Activated CD8-positive, alpha-beta memory T cell treated with anti-CD3 and anti-CD28 coated beads, Interleukin-2, amount 50 U/mL, for 24 hours (primary cell): ENCODE measurements around the gene JMJD8.

Source experiments
- DNase-seq: peaks from one replicate; pipeline ENCODE4 v3.0.0-alpha.2; 2020; ENCODE audit errors: extremely low read depth

The JMJD8 gene

GRCh38 chr16:660132-660458, 24.0 kb downstream of the JMJD8 start:
- DNase-seq = no peak

DNA sequence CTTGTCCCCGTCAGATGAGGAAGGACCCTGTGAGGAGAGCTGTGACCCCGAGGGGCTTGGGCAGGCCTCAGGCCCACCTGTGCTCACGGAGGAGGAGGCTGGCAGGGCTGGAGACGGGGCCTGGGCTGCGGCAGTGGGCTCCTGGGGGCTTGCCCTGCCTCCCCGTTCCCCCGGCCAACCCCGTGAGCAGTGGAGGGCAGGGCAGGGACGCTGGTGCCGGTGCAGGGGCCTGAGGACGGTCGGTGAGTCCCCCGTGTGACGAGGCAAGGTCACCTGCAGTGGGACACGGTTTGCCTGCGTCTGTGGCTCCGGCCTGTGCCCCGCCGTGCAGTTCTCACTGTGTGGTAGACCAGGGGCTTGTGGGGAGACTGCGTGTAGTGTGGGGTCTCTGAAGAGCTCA, 24.5 kb downstream of the JMJD8 start:
- no peak for DNase-seq

- no peak for DNase-seq
Measured at GRCh38 chr16:658679-659571, 25.2 kb downstream of the JMJD8 start.

- no peak for DNase-seq
Measured at GRCh38 chr16:657487-657886, 26.6 kb downstream of the JMJD8 start.

DNA sequence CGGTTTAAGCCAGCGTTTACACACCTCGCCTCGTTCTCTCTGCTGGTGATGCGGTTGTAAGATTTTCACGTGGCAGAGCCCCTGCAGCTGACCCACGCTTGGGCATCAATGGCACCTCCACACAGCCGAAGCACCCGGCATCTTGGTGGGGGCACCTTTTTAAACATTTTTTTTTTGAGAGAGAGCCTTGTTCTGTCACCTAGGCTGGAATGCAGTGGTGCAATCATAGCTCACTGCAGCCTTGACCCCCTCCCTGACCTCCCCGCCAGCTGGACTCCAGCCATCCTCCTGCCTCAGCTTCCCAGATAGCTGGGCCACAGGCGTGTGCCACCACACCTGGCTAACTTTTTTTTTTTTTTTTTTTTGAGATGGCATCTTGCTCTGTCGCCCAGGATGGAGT, 30.1 kb downstream of the JMJD8 start:
- no peak for DNase-seq

DNA sequence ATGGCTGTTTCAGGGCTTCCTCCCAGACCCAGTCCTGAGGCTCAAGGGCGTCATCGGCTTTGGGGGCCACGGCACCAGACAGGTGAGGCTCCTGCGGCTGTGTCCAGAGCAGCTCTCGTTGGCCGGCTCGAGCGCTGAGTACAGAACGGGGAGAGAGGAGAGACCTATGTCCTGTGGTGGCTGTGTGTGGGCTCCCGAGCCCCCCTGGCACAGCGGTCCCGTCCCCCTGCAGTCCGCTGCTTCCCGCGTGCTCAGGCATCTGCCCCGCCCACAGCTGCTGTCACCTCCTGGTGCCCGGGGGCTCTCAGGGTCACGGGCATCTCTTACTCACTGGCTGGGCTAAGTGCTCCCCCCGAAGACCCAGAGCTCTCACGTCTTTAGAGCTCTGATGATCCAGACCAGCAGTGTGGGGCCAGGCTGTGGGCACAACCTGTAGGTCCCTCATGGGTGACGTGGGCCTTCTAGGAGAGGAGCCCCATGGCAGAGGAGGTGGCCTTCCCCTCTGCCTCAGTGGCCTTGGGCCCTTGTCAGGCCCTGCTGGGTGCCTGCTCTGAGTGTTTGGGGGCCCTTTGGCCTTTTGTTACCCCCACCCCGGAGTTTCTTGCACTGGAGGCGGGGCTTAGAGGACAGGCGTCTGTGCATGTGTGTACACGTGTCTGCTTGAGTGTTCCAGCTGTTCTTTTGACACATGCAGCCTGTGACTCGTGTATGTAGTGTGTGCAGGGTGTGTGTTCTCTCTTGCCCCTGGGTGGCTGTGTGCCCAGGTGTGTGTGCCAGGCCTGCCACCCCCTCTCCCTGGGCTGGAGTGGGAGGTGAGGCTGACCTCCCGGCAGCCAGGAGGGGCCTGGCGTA, 31.5 kb downstream of the JMJD8 start:
- DNase-seq = no peak

DNA sequence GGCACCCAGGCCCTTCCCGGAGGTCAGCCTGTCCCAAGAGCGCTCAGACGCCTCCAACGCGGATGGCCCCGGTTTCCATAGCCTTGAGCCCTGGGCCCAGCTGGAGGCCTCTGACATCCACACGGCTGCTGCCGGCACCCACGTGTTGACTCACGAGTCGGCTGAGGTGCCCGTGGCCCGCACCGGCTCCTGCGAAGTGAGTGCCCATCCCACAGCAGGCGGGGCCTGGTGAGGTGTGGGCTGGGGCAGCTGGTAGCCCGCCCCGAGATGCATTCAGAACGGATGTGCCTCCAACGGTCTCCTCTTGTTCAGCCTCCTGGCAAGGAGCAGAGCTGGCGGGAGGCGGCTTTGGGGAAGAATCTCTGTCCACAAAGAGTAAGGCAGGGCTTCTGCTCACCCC, 32.3 kb downstream of the JMJD8 start:
- no peak for DNase-seq

DNA sequence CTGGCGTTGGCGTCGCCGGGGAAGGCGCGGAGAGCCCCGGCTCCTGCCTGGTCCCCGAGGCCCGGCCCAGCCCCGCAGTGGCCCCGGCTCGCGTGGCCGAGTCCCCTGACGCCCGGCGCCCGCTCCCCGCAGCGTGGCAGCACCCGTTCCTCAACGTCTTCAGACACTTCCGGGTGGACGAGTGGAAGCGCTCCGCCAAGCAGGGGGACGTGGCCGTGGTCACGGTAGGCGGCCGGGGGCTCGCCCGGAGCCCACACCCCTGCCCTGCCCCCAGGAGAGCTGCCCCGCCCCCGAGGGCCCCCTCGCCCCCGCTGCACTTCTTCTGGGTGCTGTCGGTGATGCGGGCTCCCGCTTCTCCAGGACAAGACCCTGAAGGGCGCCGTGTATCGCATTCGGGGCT, 34.5 kb downstream of the JMJD8 start:
- DNase-seq = no peak

DNA sequence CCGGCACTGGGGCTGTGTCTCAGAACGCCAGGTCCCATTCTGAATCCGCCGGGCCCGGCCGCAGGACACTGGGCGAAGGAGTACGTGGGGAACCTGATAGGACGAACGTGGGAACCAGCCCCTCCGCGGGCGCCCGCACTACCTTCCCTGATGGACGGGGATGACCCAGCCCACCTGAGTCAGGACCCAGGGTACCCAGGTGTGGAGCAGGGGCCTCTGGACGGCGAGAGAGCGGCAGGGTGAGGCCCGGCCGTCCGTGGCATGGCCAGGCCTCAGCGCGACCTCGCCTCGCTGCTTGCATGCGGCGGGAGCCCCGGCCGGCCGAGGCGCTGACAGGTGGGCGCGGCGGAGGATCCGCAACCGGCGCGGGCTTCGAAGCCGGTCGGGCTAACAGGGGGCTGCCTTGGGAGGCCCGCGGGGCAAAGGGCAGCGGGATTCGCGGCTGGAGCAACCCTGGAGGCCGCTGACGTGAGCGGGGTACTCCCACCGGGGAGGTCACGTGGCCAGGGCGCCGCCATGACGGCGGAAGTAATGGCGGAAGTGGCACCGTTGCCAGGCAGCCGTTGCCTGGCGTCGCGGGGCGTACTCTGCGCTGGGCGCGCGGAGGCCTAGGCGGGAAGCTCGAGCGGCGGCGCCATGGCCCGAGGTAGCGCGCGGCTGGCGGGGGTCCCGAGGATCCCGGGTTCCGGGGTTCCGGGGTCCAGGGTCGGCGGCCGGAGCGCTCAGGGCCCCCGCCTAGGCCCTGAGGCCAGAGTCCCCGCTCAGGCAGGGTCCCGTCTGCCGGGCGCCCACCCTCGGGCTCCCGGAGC, 35.1 kb downstream of the JMJD8 start, which contains the start of gene WDR90:
TSS of gene WDR90 (plus strand) at position 585 of the 809 bp plus-strand sequence. CDS start at position 637, 52 bp downstream.
- peak; percentile 82 for DNase-seq

DNA sequence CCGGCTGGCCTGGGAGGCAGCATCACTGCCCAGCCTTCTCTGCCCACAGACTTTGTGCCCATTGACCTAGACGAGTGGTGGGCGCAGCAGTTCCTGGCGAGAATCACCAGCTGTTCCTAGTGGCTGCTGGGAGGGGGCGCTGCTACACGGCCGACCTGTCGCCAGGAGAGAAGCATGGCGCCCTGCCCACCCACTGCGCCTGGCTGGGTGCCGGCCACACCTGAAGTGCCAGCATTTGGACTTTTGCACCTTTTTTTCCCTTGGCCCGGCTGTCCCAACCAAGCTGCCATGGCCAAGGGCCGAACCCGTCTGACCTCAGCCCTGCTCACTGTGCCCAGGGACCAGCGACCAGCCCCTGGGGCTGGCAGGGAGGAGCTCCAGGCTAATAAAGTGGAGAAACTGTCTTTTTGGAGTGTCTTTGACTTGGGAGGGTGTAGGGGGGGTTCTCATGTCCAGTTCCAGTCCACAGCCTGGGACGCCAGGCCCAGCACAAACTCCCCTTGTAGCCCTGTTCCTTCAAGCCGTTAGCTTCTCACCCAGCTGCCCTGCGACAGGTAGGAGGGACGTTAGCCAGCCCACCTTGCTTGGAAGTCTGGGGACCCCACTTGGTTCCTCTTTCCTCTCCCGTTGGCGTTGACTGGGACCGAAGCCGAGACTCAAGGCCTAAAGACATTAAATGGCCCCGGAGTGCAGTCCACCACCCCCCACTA, 35.9 kb downstream of the JMJD8 start:
- no peak for DNase-seq

DNA sequence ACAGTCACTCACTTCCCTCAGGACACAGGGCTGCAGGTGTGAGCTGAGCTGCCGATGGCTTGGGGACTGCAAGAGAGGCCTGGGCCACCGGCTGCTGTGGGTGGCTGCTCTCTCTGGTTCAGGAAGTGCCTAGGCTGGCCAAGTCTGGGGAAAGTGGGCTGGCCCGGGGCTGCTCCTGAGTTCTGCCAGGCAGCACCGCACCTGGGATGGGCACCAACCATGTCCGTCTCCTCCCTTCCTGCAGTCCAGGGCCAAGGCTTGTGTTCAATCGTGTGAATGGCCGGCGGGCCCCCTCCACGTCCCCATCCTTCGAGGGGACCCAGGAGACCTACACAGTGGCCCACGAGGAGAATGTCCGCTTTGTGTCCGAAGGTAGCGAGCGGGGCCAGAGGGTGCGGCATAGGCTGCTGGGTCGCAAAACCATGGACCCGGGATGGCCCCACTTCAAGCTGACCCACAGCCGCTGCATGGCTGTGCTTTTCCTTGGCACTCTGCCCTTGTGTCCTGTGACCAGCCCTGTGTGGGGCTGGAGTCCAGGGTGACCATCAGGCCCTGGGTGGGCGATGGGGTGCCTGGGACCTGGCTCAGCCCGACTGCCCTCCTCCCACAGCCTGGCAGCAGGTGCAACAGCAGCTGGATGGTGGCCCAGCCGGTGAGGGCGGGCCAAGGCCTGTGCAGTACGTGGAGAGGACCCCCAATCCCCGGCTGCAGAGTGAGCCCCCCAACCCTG, 36.8 kb downstream of the JMJD8 start:
- DNase-seq = no peak

GRCh38 chr16:646679-647172, 37.4 kb downstream of the JMJD8 start:
- DNase-seq = no peak

DNA sequence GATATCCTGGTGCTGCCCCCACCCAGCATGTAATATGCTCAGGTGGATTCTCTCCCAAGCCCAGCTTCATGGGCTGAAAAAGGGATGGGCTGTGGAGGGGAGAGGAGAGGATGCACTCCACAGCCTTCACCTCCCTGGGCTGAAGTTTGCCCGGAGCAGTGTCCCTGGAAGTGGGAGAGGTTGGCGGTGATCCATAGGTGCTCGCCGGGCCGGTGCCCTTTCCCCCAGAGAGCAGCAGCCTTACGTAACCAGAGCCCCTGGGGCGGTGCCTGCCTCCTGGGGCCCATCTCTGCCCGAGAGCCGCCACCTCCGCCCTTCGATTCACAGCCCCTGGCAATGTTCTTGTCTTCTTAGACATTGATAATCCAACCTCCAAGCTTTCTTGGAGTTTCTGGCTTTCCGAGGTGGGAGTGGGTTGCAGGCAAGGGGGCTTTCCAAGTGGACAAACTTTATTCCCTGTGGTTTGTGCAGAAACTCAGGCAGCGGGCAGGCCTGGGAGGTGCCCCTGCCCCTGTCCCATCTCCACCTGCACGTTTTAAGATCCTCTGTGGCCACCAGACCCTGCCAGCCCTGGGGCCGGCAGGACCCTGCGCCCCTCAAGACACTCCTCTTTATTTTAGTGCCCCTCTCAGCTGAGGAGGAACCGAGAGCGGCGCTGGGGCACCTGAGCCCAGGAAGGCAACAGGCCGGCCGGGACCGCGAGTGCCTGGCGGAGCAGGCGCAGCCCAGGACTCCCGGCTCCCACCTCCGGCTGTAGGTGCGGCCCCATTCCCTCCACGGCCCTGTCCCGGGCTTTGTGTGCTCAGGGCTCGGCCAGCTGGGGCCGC, 38.1 kb downstream of the JMJD8 start:
- DNase-seq = no peak

DNA sequence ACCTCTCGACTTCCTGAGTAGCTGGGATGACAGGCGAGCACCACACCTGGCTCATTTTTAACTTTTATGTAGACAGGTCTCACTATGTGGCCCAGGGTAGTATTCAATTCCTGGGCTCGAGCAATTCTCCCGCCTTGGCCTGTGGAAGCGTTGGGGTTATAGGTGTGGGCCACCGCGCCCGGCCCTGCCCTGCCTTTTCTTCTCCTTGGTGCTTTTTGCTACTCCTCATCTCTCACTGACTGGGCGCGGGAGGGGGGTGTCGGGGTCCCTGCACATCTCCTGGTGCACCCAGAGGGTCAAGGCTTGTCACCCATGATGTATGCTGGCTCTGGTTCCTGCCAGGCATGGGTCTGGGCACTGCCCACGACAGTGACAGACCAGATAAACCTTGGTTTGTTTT, 39.6 kb downstream of the JMJD8 start:
- no peak for DNase-seq

- DNase-seq = no peak
Measured at GRCh38 chr16:643050-643368, 41.1 kb downstream of the JMJD8 start.

- DNase-seq = no peak
Measured at GRCh38 chr16:642189-643049, 41.7 kb downstream of the JMJD8 start.

DNA sequence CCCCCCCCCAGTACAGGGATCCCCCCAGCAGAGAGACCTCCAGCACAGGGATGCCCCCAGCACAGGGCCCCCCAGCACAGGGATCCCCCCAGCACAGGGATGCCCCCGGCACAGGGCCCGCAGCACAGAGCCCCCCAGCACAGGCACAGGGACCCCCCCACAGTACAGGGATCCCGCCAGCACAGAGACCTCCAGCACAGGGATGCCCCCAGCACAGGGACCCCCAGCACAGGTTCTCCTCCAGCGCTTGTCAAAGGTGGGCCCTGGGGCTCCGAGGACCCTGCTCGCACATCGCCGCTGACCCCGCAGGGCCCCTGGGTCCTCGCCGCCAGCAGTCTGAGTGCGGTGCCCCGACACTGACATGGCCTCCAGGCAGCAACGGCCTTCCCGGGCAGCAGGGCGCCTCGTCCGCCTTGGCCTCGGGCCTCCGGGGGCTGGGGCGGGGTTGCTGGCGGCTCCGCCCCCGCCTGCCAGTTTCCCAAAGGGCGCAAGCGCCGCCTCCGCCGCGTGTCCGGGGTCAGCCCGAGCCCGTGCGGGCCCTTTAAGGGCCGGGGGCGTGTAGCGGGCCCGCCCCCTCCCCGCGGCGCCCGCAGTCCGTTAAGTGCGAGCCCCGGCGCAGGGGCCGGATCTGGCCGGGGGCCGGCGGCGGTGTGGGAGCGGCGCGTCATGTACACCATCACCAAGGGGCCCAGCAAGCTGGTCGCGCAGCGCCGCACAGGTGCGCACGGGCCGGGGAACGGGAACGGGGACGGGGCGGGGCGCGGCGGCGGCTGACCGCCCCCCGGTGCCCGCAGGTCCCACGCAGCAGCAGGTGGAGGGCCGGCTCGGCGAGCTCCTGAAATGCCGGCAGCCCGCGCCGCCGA, 42.6 kb downstream of the JMJD8 start, which contains the start of gene MCRIP2:
TSS of gene MCRIP2 (plus strand) at position 503 of the 863 bp plus-strand sequence. CDS start at position 667, 164 bp downstream.
- no peak for DNase-seq

DNA sequence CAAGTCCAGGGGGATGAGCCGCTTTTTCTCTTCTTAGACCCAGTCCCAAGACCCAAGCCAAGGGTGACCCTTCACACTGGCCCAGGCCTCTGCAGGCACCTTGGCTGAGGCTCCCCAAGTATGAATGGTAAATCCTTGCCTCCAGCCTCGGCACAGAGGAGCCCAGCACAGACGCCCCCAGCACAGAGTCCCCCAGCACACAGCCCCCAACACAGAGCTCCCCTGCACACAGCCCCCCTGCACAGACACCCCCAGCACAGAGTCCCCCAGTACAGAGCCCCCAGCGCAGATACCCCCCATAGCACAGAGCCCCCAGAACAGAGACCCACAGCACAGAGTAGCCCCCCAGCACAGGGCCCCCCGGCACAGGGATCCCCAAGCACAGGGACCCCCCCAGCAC, 43.5 kb downstream of the JMJD8 start:
- no peak for DNase-seq
